ENCODE results near the gene CDK6. TPM values are rescaled to one million over a fixed set of nuclear protein-coding genes. Genes with fewer than 3 reads are reported as not detected.

Gene CDK6
- total RNA-seq, 4 donors from 2014 or later = 58.1 to 79.1 (median 68.3) TPM

DNA sequence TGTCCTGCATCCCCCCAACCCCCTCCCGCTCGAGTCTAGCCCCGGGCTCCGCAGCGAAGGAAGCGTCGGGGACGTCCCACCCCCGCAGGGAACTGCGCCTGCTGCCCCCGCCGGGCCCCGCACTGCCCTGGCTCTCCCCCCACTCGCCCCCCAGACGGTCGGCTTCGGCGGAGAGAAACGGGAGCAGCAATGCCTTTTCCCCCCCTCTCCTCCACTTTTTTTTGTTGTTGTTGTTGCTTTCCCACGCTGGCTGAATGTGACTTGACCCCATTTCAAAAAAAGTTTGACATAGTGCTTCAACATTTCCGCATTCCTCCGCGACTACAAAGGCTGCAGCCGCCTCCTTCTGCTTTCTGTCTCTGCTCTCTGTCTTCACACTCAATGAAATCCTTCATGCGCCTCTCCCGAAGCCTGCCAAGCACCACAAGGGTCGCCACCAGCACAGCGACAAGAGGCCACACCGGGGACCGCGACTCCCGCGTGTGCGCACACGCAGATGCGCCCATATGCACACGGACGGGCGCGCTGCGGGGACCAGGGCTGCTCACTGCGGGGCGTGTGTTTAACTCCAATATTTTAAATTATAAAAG is 1.0 kb downstream of the CDK6 start:
- Histone ChIP-seq H3K4me3 (peak overlapping the region; percentile 83), H3K9me3 (no peaks in the 10 kb centered on the region), H3K27ac (peak overlapping the region; percentile 88), H3K27me3 (no peaks in the 10 kb centered on the region), H3K4me1 (peaks cover 28% of the 10 kb centered on the region), H3K36me3 (no peaks in the 10 kb centered on the region)
- under 1% methylated on average over 25 of the region's 43 CpGs for WGBS
- peak; percentile 72 to 79 for DNase-seq (ENCODE audit: low spot score in 2 of 2)
- no peak for TF ChIP-seq CTCF (IDR thresholded peaks at IDR 0.05)
- no peak for TF ChIP-seq POLR2AphosphoS5 (IDR thresholded peaks at IDR 0.05)
- TF ChIP-seq POLR2A (IDR thresholded peaks at IDR 0.05) = no peak
- TF ChIP-seq EP300 (IDR thresholded peaks at IDR 0.05) = no peak

GRCh38 chr7:92834507-92835260 is 1.7 kb downstream of the CDK6 start:
- H3K36me3 ChIP-seq = no peaks in the 10 kb centered on the region
- TF ChIP-seq CTCF (IDR thresholded peaks at IDR 0.05) (no peak), EP300 (IDR thresholded peaks at IDR 0.05) (no peak), POLR2A (IDR thresholded peaks at IDR 0.05) (no peak), POLR2AphosphoS5 (IDR thresholded peaks at IDR 0.05) (no peak)
- peak overlapping the region; percentile 88 for H3K27ac ChIP-seq
- no peaks in the 10 kb centered on the region for H3K9me3 ChIP-seq
- peak overlapping the region; percentile 83 for H3K4me3 ChIP-seq
- no peaks in the 10 kb centered on the region for H3K27me3 ChIP-seq
- peak; percentile 73 to 81 for DNase-seq (ENCODE audit: low spot score in 2 of 2)
- 0% methylated on average over 24 of the region's 53 CpGs for WGBS
- peaks cover 35% of the 10 kb centered on the region for H3K4me1 ChIP-seq

DNA sequence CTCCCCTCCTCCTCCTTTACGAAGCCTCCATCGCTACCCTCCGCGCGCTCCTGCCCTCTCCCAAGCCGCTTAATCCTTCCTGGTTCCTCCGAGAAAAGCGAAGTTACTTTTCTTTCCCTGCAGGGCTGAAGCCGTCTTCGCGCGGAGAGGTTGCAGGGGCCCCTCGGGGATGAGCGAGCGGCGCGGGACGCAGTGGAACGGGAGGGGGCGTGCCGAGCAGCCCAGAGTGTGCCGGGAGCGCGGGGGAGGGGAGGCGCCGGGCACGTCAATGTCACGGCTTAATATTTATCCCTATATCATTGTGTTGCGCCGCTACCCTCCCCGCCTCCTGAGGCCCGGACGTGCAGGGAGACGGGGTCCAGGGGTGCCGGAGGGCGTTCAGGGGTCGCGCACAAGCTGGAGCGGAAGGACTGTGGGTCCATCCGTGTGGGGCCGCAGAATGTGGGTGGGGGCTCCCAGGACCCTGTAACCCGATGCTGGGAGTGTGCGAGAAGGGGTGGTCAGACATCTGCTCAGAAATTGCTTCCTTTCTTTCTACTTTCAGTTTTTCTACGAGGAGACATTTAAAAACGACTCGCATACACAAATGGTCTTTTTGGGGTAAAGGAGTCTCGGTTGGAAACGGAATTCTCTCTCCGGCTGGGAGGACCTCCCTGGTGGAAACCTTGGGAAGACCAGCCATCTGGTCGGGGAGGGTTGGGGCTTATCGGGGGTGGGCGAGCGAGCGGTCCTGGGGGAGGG is 2.4 kb downstream of the CDK6 start:
- WGBS = 1% methylated on average over 34 of the region's 54 CpGs
- peak; percentile 83 to 87 for DNase-seq (ENCODE audit: low spot score in 2 of 2)
- Histone ChIP-seq H3K27ac (peak overlapping the region; percentile 88), H3K4me3 (peak overlapping the region; percentile 83), H3K27me3 (no peaks in the 10 kb centered on the region), H3K36me3 (no peaks in the 10 kb centered on the region), H3K9me3 (no peaks in the 10 kb centered on the region), H3K4me1 (peaks cover 40% of the 10 kb centered on the region)
- TF ChIP-seq POLR2AphosphoS5 (IDR thresholded peaks at IDR 0.05) = no peak

DNA sequence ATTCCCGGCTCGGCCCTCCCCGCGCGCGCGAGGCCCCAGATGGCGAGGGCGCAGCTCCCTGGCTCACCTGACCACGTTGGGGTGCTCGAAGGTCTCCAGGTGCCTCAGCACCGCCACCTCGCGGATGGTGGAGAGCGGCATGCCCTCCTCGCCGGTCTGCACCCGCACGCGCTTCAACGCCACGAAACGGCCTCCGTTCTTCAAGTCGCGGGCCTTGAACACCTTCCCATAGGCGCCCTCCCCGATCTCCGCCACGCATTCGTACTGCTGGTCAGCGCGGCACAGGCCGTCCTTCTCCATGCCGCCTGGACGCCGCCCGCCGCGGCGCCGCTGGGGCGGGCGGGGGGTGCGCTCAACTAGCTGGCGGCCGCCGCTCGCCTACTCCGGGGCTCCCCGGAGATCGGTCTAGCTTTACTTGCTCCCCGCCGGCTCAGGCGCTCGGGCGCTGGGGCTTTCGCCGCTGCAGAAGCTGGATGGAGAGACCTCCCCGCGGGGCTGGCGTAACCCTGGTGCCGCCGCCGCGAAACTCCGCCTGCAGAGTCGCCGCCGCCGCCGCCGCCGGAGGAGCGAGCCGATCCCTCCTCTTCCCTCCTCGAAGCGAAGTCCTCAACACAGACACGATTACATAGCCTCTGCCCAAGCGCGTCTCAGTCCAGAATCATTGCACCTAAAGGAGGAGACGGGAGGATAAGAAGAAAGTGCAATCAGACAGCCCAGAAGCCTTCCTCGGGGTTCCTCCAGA is 3.2 kb downstream of the CDK6 start:
- peak overlapping the region; percentile 83 for H3K4me3 ChIP-seq
- H3K9me3 ChIP-seq = no peaks in the 10 kb centered on the region
- WGBS = 0% methylated on average over 32 of the region's 83 CpGs
- peak; percentile 90 to 91 for DNase-seq (ENCODE audit: low spot score in 2 of 2)
- no peaks in the 10 kb centered on the region for H3K36me3 ChIP-seq
- H3K4me1 ChIP-seq = peaks cover 41% of the 10 kb centered on the region
- H3K27ac ChIP-seq = peak overlapping the region; percentile 88
- H3K27me3 ChIP-seq = no peaks in the 10 kb centered on the region
- TF ChIP-seq CTCF (IDR thresholded peaks at IDR 0.05) (peak; percentile 11 to 85), POLR2A (IDR thresholded peaks at IDR 0.05) (no peak), EP300 (IDR thresholded peaks at IDR 0.05) (no peak), POLR2AphosphoS5 (IDR thresholded peaks at IDR 0.05) (peak in 1 of 3 donors; percentile 60)

- H3K4me3 ChIP-seq = peak overlapping the region; percentile 83
- H3K27ac ChIP-seq = peak overlapping the region; percentile 88
- no peaks in the 10 kb centered on the region for H3K9me3 ChIP-seq
- H3K4me1 ChIP-seq = peaks cover 44% of the 10 kb centered on the region
- TF ChIP-seq EP300 (IDR thresholded peaks at IDR 0.05) = no peak
- TF ChIP-seq POLR2AphosphoS5 (IDR thresholded peaks at IDR 0.05) = no peak
- no peak for TF ChIP-seq POLR2A (IDR thresholded peaks at IDR 0.05)
- TF ChIP-seq CTCF (IDR thresholded peaks at IDR 0.05) = no peak
- no peaks in the 10 kb centered on the region for H3K27me3 ChIP-seq
- 10% methylated on average over 11 of the region's 18 CpGs for WGBS
- no peak for DNase-seq (ENCODE audit: low spot score in 2 of 2)
- H3K36me3 ChIP-seq = no peaks in the 10 kb centered on the region
Measured at GRCh38 chr7:92832534-92833023, 3.8 kb downstream of the CDK6 start.
